K562 (cell line): ENCODE measurements around the gene UBAP2. TPM values are rescaled to one million over a fixed set of nuclear protein-coding genes. Genes with fewer than 3 reads are reported as not detected.

Experiments
- GTF2F1 ChIP-seq: IDR thresholded peaks from 2 replicates; pipeline ENCODE4 v1.6.1; 2011; ENCODE audit warnings: low read depth, low read length, improper control_type of control experiment
- JUN ChIP-seq, 2 experiments: sonication (generic) in 1 of 2; formaldehyde crosslinking in 1 of 2; IDR thresholded peaks; 2 replicates each; pipeline versions ENCODE4 v1.6.1 to v1.8.0; 2012 to 2022; ENCODE audit warnings: borderline replicate concordance in 2 of 2, mild to moderate bottlenecking in 2 of 2, improper control_type of control experiment in 1 of 2, low read depth in 1 of 2, low read length in 1 of 2, missing genetic modification reagents in 1 of 2
- MAFF ChIP-seq: IDR thresholded peaks from 2 replicates; pipeline ENCODE4 v1.6.1; 2012; ENCODE audit warnings: low read length, improper control_type of control experiment
- NFE2 ChIP-seq: IDR thresholded peaks from 2 replicates; pipeline ENCODE4 v1.6.1; 2014; ENCODE audit warnings: antibody characterized with exemption, low read depth
- TEAD2 ChIP-seq: fragments of 450-650 bp; IDR thresholded peaks from 2 replicates; pipeline ENCODE4 v1.6.1; 2016; ENCODE audit warnings: missing genetic modification characterization, control low read depth, missing compliant biosample characterization
- ZNF140 ChIP-seq: fragments of 250-450 bp; sonication (Bioruptor Pico); IDR thresholded peaks from 2 replicates; pipeline ENCODE4 v1.8.0; 2021; ENCODE audit warnings: moderate library complexity, mild to moderate bottlenecking, inconsistent platforms
- ZZZ3 ChIP-seq: fragments of 450-650 bp; IDR thresholded peaks from 2 replicates; pipeline ENCODE4 v1.6.1; 2016; ENCODE audit warnings: antibody characterized with exemption, mild to moderate bottlenecking, moderate library complexity
- polyA plus RNA-seq, 8 experiments: library from polyadenylated mRNA; depleted of rRNA in 4 of 8; stranded (reverse) in 5 of 8; unstranded in 3 of 8; fragments of >200 nt; fragmentation: Nextera tagmentation in 2 of 8; fragmentation: Illumina TruSeq in 1 of 8; extraction: Ambion mirVana in 2 of 8; extraction: Trizol in 1 of 8; gene quantifications; 2 replicates each; pipeline versions ENCODE4 v1.2.1 to v1.2.3, GENCODE V29; 2011 to 2014; ENCODE audit warnings: inconsistent platforms in 1 of 8, missing spikeins in 1 of 8
- total RNA-seq, 7 experiments: library from RNA; depleted of rRNA in 6 of 7; stranded (reverse); fragments of >200 nt in 6 of 7; fragmentation: Illumina TruSeq in 2 of 7; extraction: Trizol in 2 of 7; gene quantifications; 2 replicates each; pipeline versions ENCODE4 v1.2.1 to v1.2.3, GENCODE V29; 2011 to 2021; ENCODE audit warnings: low replicate concordance in 1 of 7
- TF ChIP-seq, protein P1 (sequence below): sonication (generic); formaldehyde crosslinking; IDR thresholded peaks from 2 replicates; pipeline ENCODE4 v1.8.0; 2022; ENCODE audit warnings: mild to moderate bottlenecking, missing genetic modification reagents
- TF ChIP-seq, protein P2 (sequence below), 2 experiments: IDR thresholded peaks in 1 of 2; conservative IDR thresholded peaks in 1 of 2; 2 replicates each; pipeline ENCODE4 v1.6.1; 2016; ENCODE audit warnings: low read depth in 2 of 2, mild to moderate bottlenecking in 1 of 2, missing compliant biosample characterization in 1 of 2, missing genetic modification characterization in 1 of 2, moderate library complexity in 1 of 2
- TF ChIP-seq, protein P3 (sequence below), 2 experiments: fragments of 450-650 bp in 1 of 2; IDR thresholded peaks; 2 replicates each; pipeline ENCODE4 v1.6.1; 2011 to 2017; ENCODE audit warnings: low read depth in 2 of 2, antibody characterized with exemption in 1 of 2, borderline replicate concordance in 1 of 2, low read length in 1 of 2, mild to moderate bottlenecking in 1 of 2, mixed read lengths in 1 of 2; ENCODE audit not compliant: control insufficient read depth in 1 of 2

The UBAP2 gene
- total and polyA plus RNA-seq, 9 of the 15 experiments (the other 6 are each of a cell fraction or from before 2014, with no cell fraction given) = 8.7 to 47.9 (median 18.7) TPM

DNA sequence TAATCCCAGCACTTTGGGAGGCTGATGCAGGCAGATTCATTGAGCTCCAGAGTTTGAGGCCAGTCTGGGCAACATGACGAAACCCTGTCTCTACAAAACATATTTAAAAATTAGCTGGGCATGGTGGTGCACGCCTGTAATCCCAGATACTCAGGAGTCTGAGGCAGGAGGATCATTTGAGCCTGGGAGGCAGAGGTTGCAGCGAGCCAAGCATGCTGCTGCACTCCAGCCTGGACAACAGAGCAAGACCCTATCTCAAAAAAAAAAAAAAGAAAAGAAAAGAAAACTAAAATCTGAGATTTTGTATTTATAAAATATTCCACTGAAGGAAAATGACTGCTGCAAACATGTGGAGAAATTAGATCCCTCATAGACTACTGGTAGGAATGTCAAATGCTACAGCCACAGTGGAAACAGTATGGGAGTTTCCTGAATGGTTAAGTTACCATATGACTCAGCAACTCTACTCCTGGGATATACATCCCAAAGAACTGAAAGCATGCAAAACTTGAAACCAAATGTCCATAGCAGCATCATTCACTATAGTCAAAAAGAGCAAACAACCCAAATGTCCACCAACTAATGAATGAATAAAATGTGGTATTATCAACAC, 106.1 kb downstream of the UBAP2 start (continued):
- TF ChIP-seq MAFF = peak; percentile 62; the same call in 1 of the 2 replicates
- TF ChIP-seq ZNF140 (CRISPR knock-in tag) = no peak
- TF ChIP-seq NFE2 = peak; percentile 73
- TF ChIP-seq GTF2F1 = no peak
- TF ChIP-seq ZZZ3 = no peak
- TF ChIP-seq, protein P1, sequence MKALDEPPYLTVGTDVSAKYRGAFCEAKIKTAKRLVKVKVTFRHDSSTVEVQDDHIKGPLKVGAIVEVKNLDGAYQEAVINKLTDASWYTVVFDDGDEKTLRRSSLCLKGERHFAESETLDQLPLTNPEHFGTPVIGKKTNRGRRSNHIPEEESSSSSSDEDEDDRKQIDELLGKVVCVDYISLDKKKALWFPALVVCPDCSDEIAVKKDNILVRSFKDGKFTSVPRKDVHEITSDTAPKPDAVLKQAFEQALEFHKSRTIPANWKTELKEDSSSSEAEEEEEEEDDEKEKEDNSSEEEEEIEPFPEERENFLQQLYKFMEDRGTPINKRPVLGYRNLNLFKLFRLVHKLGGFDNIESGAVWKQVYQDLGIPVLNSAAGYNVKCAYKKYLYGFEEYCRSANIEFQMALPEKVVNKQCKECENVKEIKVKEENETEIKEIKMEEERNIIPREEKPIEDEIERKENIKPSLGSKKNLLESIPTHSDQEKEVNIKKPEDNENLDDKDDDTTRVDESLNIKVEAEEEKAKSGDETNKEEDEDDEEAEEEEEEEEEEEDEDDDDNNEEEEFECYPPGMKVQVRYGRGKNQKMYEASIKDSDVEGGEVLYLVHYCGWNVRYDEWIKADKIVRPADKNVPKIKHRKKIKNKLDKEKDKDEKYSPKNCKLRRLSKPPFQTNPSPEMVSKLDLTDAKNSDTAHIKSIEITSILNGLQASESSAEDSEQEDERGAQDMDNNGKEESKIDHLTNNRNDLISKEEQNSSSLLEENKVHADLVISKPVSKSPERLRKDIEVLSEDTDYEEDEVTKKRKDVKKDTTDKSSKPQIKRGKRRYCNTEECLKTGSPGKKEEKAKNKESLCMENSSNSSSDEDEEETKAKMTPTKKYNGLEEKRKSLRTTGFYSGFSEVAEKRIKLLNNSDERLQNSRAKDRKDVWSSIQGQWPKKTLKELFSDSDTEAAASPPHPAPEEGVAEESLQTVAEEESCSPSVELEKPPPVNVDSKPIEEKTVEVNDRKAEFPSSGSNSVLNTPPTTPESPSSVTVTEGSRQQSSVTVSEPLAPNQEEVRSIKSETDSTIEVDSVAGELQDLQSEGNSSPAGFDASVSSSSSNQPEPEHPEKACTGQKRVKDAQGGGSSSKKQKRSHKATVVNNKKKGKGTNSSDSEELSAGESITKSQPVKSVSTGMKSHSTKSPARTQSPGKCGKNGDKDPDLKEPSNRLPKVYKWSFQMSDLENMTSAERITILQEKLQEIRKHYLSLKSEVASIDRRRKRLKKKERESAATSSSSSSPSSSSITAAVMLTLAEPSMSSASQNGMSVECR (CRISPR knock-in tag) = no peak
- TF ChIP-seq, protein P2, sequence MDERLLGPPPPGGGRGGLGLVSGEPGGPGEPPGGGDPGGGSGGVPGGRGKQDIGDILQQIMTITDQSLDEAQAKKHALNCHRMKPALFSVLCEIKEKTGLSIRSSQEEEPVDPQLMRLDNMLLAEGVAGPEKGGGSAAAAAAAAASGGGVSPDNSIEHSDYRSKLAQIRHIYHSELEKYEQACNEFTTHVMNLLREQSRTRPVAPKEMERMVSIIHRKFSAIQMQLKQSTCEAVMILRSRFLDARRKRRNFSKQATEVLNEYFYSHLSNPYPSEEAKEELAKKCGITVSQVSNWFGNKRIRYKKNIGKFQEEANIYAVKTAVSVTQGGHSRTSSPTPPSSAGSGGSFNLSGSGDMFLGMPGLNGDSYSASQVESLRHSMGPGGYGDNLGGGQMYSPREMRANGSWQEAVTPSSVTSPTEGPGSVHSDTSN (CRISPR knock-in tag; IDR thresholded peaks at IDR 0.05; ENCODE audit: low read depth) = no peak
- TF ChIP-seq, protein P2 (tag; conservative IDR thresholded peaks at IDR 0.05; ENCODE audit: low read depth) = no peak
- TF ChIP-seq JUN (IDR thresholded peaks at IDR 0.05; ENCODE audit: borderline replicate concordance, low read depth, low read length) = no peak
- no peak for TF ChIP-seq JUN (CRISPR knock-in tag; IDR thresholded peaks at IDR 0.05; ENCODE audit: borderline replicate concordance)
- TF ChIP-seq, protein P3, sequence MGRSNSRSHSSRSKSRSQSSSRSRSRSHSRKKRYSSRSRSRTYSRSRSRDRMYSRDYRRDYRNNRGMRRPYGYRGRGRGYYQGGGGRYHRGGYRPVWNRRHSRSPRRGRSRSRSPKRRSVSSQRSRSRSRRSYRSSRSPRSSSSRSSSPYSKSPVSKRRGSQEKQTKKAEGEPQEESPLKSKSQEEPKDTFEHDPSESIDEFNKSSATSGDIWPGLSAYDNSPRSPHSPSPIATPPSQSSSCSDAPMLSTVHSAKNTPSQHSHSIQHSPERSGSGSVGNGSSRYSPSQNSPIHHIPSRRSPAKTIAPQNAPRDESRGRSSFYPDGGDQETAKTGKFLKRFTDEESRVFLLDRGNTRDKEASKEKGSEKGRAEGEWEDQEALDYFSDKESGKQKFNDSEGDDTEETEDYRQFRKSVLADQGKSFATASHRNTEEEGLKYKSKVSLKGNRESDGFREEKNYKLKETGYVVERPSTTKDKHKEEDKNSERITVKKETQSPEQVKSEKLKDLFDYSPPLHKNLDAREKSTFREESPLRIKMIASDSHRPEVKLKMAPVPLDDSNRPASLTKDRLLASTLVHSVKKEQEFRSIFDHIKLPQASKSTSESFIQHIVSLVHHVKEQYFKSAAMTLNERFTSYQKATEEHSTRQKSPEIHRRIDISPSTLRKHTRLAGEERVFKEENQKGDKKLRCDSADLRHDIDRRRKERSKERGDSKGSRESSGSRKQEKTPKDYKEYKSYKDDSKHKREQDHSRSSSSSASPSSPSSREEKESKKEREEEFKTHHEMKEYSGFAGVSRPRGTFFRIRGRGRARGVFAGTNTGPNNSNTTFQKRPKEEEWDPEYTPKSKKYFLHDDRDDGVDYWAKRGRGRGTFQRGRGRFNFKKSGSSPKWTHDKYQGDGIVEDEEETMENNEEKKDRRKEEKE (IDR thresholded peaks at IDR 0.05; ENCODE audit: borderline replicate concordance in 1 of 2, control insufficient read depth in 1 of 2, low read depth in 2 of 2, low read length in 1 of 2) = no peak
- TF ChIP-seq TEAD2 (tag) = 0 out of 2 replicates have a peak, but pooled peaks have one; percentile 27
